SH-SY5Y (cell line): ENCODE results near the gene SHC4.

Experiments
- GATA2 ChIP-seq: IDR thresholded peaks from 2 replicates; pipeline ENCODE4 v1.6.1; 2011; ENCODE audit warnings: mild to moderate bottlenecking, low read depth, low read length
- GATA3 ChIP-seq: IDR thresholded peaks from 2 replicates; pipeline ENCODE4 v1.6.1; 2011; ENCODE audit warnings: low read depth, mild to moderate bottlenecking, low read length, moderate library complexity

- TF ChIP-seq GATA2 (no peak), GATA3 (no peak)
Observed at GRCh38 chr15:48850648-48851047, 113.1 kb downstream of the SHC4 start.
